CD14-positive monocyte (primary cell): ENCODE data around the gene EGR1. TPM values are rescaled to one million over a fixed set of nuclear protein-coding genes. Genes with fewer than 3 reads are reported as not detected.
A peak's percentile ranks its signal among the peaks of the same experiment; 100 is the strongest.

ENCODE experiments used
- DNase-seq, 3 donors: peaks; one replicate each; pipeline ENCODE4 v3.0.0-alpha.2; 2011 to 2022
- H2AFZ ChIP-seq: 2 replicates; pipeline ENCODE4 v1.6.0; 2012; ENCODE audit warnings: mild to moderate bottlenecking, low read depth, low read length, inconsistent platforms; ENCODE audit not compliant: insufficient read depth, poor library complexity, severe bottlenecking
- H3K27ac ChIP-seq, 2 donors: 1 replicate in 1 of 2; 2 replicates in 1 of 2; pipeline ENCODE4 v1.5.1; 2012 to 2013; ENCODE audit warnings: low read length in 2 of 2, control low read depth in 1 of 2, inconsistent platforms in 1 of 2, low read depth in 1 of 2, mild to moderate bottlenecking in 1 of 2
- H3K27me3 ChIP-seq, 2 donors: one replicate each; pipeline versions ENCODE4 v1.6.0 to v1.6.1; 2011 to 2013; ENCODE audit warnings: low read length in 2 of 2; ENCODE audit not compliant: control insufficient read depth in 2 of 2, insufficient read depth in 2 of 2
- H3K36me3 ChIP-seq, 2 donors: replicated peaks in 1 of 2; 1 replicate in 1 of 2; 2 replicates in 1 of 2; pipeline versions ENCODE4 v1.5.1 to v1.6.1; 2012 to 2013; ENCODE audit warnings: low read length in 2 of 2, control low read depth in 1 of 2, inconsistent platforms in 1 of 2, mild to moderate bottlenecking in 1 of 2; ENCODE audit not compliant: insufficient read depth in 2 of 2, control insufficient read depth in 1 of 2
- H3K4me1 ChIP-seq, 2 donors: 1 replicate in 1 of 2; 2 replicates in 1 of 2; pipeline versions ENCODE4 v1.5.1 to v1.6.1; 2012 to 2013; ENCODE audit warnings: low read length in 2 of 2, control low read depth in 1 of 2, inconsistent platforms in 1 of 2, mild to moderate bottlenecking in 1 of 2, moderate library complexity in 1 of 2; ENCODE audit not compliant: insufficient read depth in 2 of 2, control insufficient read depth in 1 of 2
- H3K4me2 ChIP-seq: replicated peaks from 2 replicates; pipeline ENCODE3; 2012; ENCODE audit warnings: low read length, moderate library complexity, mild to moderate bottlenecking; ENCODE audit not compliant: poor library complexity, severe bottlenecking; ENCODE audit errors: extremely low read depth
- H3K4me3 ChIP-seq, 3 experiments: fragments of 200-600 bp in 1 of 3; sonication (generic) in 1 of 3; replicated peaks in 1 of 3; 1 replicate in 2 of 3; 2 replicates in 1 of 3; pipeline ENCODE4 v1.5.1; 2011 to 2013; ENCODE audit warnings: low read length in 3 of 3, mild to moderate bottlenecking in 3 of 3, control low read depth in 2 of 3, low read depth in 2 of 3, inconsistent platforms in 1 of 3, moderate library complexity in 1 of 3
- H3K79me2 ChIP-seq: 2 replicates; pipeline ENCODE4 v1.6.0; 2012; ENCODE audit warnings: mild to moderate bottlenecking, control low read depth, inconsistent platforms, low read length, moderate library complexity; ENCODE audit not compliant: insufficient read depth
- H3K9ac ChIP-seq: 2 replicates; pipeline ENCODE4 v1.6.0; 2017; ENCODE audit warnings: low read length, mild to moderate bottlenecking; ENCODE audit not compliant: insufficient read depth, poor library complexity, severe bottlenecking
- H3K9me3 ChIP-seq, 2 donors: replicated peaks in 1 of 2; 1 replicate in 1 of 2; 2 replicates in 1 of 2; pipeline versions ENCODE4 v1.5.1 to v1.6.1; 2012 to 2013; ENCODE audit warnings: low read length in 2 of 2, control low read depth in 1 of 2; ENCODE audit not compliant: control insufficient read depth in 1 of 2, insufficient read depth in 1 of 2
- H4K20me1 ChIP-seq: 2 replicates; pipeline ENCODE4 v1.6.0; 2012; ENCODE audit warnings: mild to moderate bottlenecking, low read length, control low read depth, moderate library complexity; ENCODE audit not compliant: insufficient read depth
- H3K27ac Mint-ChIP-seq, 7 donors: one replicate each; pipeline ENCODE4 v1.8.0; 2020; ENCODE audit warnings: mild to moderate bottlenecking in 7 of 7, mixed read lengths in 7 of 7, moderate library complexity in 6 of 7, inconsistent platforms in 2 of 7
- H3K27me3 Mint-ChIP-seq, 3 donors: one replicate each; pipeline ENCODE4 v1.8.0; 2021 to 2022; ENCODE audit warnings: low read depth in 3 of 3, mild to moderate bottlenecking in 3 of 3, mixed read lengths in 3 of 3, moderate library complexity in 3 of 3, inconsistent platforms in 1 of 3
- H3K36me3 Mint-ChIP-seq, 2 donors: one replicate each; pipeline ENCODE4 v1.8.0; 2020; ENCODE audit warnings: mixed read lengths in 2 of 2, inconsistent platforms in 1 of 2, mild to moderate bottlenecking in 1 of 2
- H3K4me1 Mint-ChIP-seq: one replicate; pipeline ENCODE4 v1.8.0; 2020; ENCODE audit warnings: mild to moderate bottlenecking, mixed read lengths
- H3K4me3 Mint-ChIP-seq, 2 donors: one replicate each; pipeline ENCODE4 v1.8.0; 2020; ENCODE audit warnings: mild to moderate bottlenecking in 2 of 2, mixed read lengths in 2 of 2, moderate library complexity in 1 of 2
- H3K9me3 Mint-ChIP-seq, 7 donors: one replicate each; pipeline ENCODE4 v1.8.0; 2020 to 2022; ENCODE audit warnings: mixed read lengths in 7 of 7, mild to moderate bottlenecking in 6 of 7, moderate library complexity in 6 of 7, inconsistent platforms in 2 of 7
- CTCF ChIP-seq: fragments of 200-600 bp; IDR thresholded peaks from one replicate; pipeline ENCODE4 v1.8.0; 2022; ENCODE audit warnings: antibody characterized with exemption, mild to moderate bottlenecking
- WGBS: methylation state at CpG from one replicate; pipeline ENCODE4 v1.1.5; 2013; ENCODE audit warnings: missing lambda C conversion rate; ENCODE audit not compliant: insufficient coverage; 5-methylcytosine and 5-hydroxymethylcytosine counted together
- intact Hi-C, 2 donors: fragments of 100-400 bp; cut with micrococcal nuclease; formaldehyde crosslinking; loops; one replicate each; pipeline versions ENCODE4 v1.15.0 to v1.15.1; 2023
- polyA minus RNA-seq: library from RNA; depleted of rRNA, polyadenylated mRNA; stranded (reverse); fragments of >200 nt; gene quantifications from 2 replicates; pipeline ENCODE4 v1.2.3, GENCODE V29; 2012
- polyA plus RNA-seq, 3 donors: library from polyadenylated mRNA; depleted of rRNA in 1 of 3; unstranded in 2 of 3; stranded (reverse) in 1 of 3; fragments of 300-500 nt in 2 of 3; fragments of >200 nt in 1 of 3; fragmentation: Illumina TruSeq in 2 of 3; gene quantifications; 1 replicate in 2 of 3; 2 replicates in 1 of 3; pipeline ENCODE4 v1.2.3, GENCODE V29; 2012 to 2021
- total RNA-seq, 12 experiments: library from RNA in 1 of 12; stranded (reverse) in 1 of 12; fragments of 120-200 nt in 1 of 12; gene quantifications; one replicate each; pipeline ENCODE4 v1.2.4 and lab custom pipeline; 2013 to 2026; ENCODE audit warnings: mixed read lengths in 6 of 12, inconsistent platforms in 1 of 12

EGR1 gene
- 2.3 TPM for total RNA-seq (2013)
- 100 to 1,000 TPM in 1 of 3 donors, 10 to 100 TPM in 1, 1 to 10 TPM in 1; 8.4 to 105 (median 16.9) TPM for polyA plus RNA-seq
- 2.4 and 2.9 TPM in 2 replicates for polyA minus RNA-seq
- 7.3 to 379 (median 69.6) reads per million in 11 experiments for total RNA-seq (lab: John Stamatoyannopoulos, UW)

- Histone ChIP-seq H3K79me2 (no peaks in the 10 kb centered on the region), H3K9me3 (no peaks in the 10 kb centered on the region), H3K4me1 (peaks cover 36 to 47% of the 10 kb centered on the region in 2 donors), H3K4me2 (peak within 1 kb of the TSS; percentile 94), H3K9ac (peak within 1 kb of the TSS; percentile 77), H2AFZ (peak within 1 kb of the TSS; percentile 97), H3K27ac (peak within 1 kb of the TSS; percentile 91 to 96), H3K36me3 (no peaks in the 10 kb centered on the region), H4K20me1 (peaks cover 23% of the 10 kb centered on the region), H3K4me3 (peak within 1 kb of the TSS; percentile 76 to 87 (median 78)), H3K27me3 (peaks cover 3 to 21% of the 10 kb centered on the region in 2 donors)
- intact Hi-C loops = loop anchor here (2.0 to 10.0 kb wide), 3 partner anchors 27 to 79 kb away; partner anchors contain the start of gene ETF1 (in 2 of the 2)
- Mint-ChIP-seq H3K4me3 (peak within 1 kb of the TSS; percentile 85 to 92), H3K4me1 (peaks cover 29% of the 10 kb centered on the region), H3K27me3 (peaks cover 20 to 29% (median 27%) of the 10 kb centered on the region in 3 donors), H3K9me3 (peaks cover 0 to 15% (median 5%) of the 10 kb centered on the region in 7 donors), H3K36me3 (peaks cover 18 to 23% of the 10 kb centered on the region in 2 donors), H3K27ac (peak within 1 kb of the TSS; percentile 89 to 97 (median 93))
- peak; percentile 90 to 97 (median 93) for DNase-seq
- no peak for TF ChIP-seq CTCF
- WGBS = under 1% methylated on average over 84 of the region's 85 CpGs
These were observed at the start of gene EGR1 for GRCh38 chr5:138465261-138466124. EGR1 (plus strand) TSS chr5:138465479; CDS start chr5:138465762, 283 bp downstream.

DNA sequence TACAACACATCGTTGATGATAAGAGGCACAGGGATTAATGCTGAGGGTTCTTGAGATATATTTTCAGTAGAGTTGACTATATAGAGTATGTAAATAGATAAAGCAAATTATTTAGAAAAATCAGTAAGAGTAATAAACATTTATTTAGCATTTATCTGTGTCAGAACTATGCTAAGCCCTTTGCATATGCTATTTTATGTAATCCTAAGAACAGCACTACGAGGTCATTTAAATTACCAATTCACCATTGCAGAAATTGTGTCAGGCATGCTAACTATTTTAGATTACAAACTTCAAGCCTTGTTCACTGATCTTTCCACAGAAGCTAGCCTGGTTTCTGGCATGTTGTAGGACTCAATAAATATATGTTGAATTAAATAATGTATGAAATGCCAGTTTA, 46.8 kb upstream of the EGR1 start:
- TF ChIP-seq CTCF = no peak
- no peak overlapping the region for H3K27ac Mint-ChIP-seq

More for the DNA sequence above, 46.8 kb upstream of the EGR1 start:
- Histone ChIP-seq H3K27ac (no peak overlapping the region), H2AFZ (no peak overlapping the region), H3K79me2 (peaks cover 4% of the 10 kb centered on the region), H3K4me1 (no peaks in the 10 kb centered on the region), H3K9me3 (no peaks in the 10 kb centered on the region), H3K4me2 (no peak overlapping the region), H3K36me3 (peaks cover 85 to 98% of the 10 kb centered on the region in 2 donors), H4K20me1 (peaks cover 14% of the 10 kb centered on the region), H3K27me3 (no peaks in the 10 kb centered on the region), H3K9ac (no peak overlapping the region), H3K4me3 (no peak overlapping the region)
- Mint-ChIP-seq H3K4me3 (no peak overlapping the region), H3K27me3 (no peaks in the 10 kb centered on the region), H3K9me3 (no peaks in the 10 kb centered on the region), H3K36me3 (peaks cover 85 to 97% of the 10 kb centered on the region in 2 donors), H3K4me1 (no peaks in the 10 kb centered on the region)
- WGBS = 80% methylated on average over 1 of the region's 2 CpGs
- DNase-seq = no peak
- intact Hi-C loops = loop anchor here in 1 of 2 donors (10.0 kb wide), 1 partner anchor 234 kb away; no protein-coding TSS in a partner anchor
